ENCODE data around the gene TPD52L3.

The TPD52L3 gene

DNA sequence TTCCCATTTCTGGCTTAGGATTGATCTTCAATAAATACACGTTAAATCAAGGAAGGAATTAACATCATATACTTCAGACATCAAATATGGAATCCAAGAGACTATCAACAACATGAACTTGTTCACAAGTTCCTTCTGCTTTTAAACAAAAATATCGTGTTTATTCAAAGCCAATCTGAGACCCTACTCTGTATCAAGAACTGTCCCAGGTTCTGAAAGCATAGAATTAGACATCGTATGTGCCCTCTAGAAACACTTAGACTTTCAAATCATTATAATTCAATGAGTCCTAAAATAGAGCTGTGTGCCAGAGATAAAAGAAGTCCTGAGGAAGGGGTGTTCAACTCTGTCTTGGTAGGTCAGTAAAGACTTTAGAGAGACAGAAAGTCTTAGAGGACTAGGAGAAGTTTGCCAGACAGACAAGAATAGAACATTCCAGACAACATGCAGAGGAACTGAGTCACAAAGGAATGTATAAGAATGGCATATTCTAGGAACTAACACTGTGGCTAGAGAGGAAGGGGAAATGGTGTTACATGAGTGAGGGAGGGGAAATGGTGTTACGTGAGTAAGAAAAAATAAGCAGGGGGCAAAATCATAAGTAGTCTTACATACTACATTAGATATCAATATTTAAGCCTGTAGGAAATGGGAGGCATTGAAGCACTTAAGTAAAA is 2.9 kb downstream of the TPD52L3 start:
- DNase-seq (ENCODE audit: low spot score): no peak
- in situ Hi-C loops (cut with MboI; ENCODE audit: low pct_unique_long_range_greater_than_20kb, low sequenced_read_pairs, unreplicated experiment): no loop called here
- no peak for TF ChIP-seq CTCF (IDR thresholded peaks at IDR 0.05; ENCODE audit: extremely low read depth, insufficient read depth, missing control alignments)

DNA sequence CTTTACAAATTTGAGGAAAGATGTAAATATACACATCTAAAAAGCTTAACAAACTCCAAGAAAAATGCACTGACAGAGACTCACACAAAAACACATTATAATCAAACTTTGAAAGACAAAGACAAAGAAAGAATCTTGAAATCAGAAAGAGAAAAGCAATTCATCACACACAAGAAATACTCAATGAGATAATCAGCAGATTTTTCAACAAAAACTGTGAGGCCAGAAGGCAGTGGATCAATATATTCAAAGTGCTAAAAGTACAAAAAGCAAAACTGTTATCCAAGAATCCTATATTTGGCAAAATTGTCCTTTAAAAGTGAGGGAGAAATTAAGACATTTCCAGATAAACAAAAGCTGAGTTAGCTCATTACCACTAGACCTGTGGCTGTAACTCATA is 6.1 kb downstream of the TPD52L3 start:
- in situ Hi-C loops (cut with MboI; ENCODE audit: low pct_unique_long_range_greater_than_20kb, low sequenced_read_pairs, unreplicated experiment): no loop called here
- DNase-seq (ENCODE audit: low spot score): no peak
- no peak for TF ChIP-seq CTCF (IDR thresholded peaks at IDR 0.05; ENCODE audit: extremely low read depth, insufficient read depth, missing control alignments)

DNA sequence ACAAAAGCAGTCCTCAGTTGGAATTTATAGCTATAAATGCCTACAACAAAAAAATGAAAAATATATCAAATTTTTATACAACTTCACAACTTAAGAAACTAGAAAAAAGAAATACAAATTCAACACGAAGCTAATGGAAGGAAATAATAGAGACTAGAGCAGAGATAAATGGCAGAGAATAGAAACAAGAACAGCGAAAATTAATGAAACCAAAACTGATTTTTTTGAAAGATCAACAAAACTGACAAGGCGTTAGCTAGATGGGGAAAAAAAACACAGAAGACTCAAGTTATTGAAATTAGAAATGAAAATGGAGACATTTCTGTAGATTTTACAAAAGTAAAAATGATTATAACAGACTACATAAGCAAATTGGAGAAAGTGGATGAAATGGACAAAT is 20.6 kb downstream of the TPD52L3 start:
- in situ Hi-C loops (cut with MboI; ENCODE audit: low pct_unique_long_range_greater_than_20kb, low sequenced_read_pairs, unreplicated experiment): no loop called here
- DNase-seq (ENCODE audit: low spot score): no peak
- no peak for TF ChIP-seq CTCF (IDR thresholded peaks at IDR 0.05; ENCODE audit: extremely low read depth, insufficient read depth, missing control alignments)

- no peak for TF ChIP-seq CTCF (IDR thresholded peaks at IDR 0.05; ENCODE audit: extremely low read depth, insufficient read depth, missing control alignments)
- in situ Hi-C loops (cut with MboI; ENCODE audit: low pct_unique_long_range_greater_than_20kb, low sequenced_read_pairs, unreplicated experiment): loop anchor here (10.0 kb wide), 1 partner anchor 223 kb away; no protein-coding TSS in a partner anchor
Measured at GRCh38 chr9:6351737-6352136, 23.6 kb downstream of the TPD52L3 start.

GRCh38 chr9:6354072-6354686 is 26.0 kb downstream of the TPD52L3 start:
- TF ChIP-seq CTCF (IDR thresholded peaks at IDR 0.05; ENCODE audit: extremely low read depth, insufficient read depth, missing control alignments): peak; percentile 76
- in situ Hi-C loops (cut with MboI; ENCODE audit: low pct_unique_long_range_greater_than_20kb, low sequenced_read_pairs, unreplicated experiment): loop anchor here (10.0 kb wide), 1 partner anchor 221 kb away; no protein-coding TSS in a partner anchor
- DNase-seq (ENCODE audit: low spot score): peak; percentile 71

More at GRCh38 chr9:6351737-6352136, 23.6 kb downstream of the TPD52L3 start:
- DNase-seq (ENCODE audit: low spot score): no peak

DNA sequence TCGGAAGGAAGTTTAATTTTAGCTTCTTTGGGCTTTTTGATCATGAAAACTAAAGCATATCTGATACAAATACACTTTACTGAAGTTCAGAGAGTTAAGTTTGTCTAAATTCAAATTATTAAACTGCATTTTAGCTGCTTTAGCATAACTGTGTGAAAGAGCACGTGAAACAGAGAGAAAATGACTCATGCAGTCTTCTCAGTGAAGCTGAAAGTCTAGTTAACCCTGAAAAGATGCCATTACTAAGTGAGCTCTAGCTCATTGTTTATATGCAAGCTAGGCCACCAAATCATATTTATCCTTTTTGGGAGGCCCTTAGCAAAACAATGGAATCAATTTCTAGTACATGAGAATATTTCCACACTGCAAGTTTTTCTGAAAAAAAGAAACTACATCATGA is 27.6 kb downstream of the TPD52L3 start:
- TF ChIP-seq CTCF (IDR thresholded peaks at IDR 0.05; ENCODE audit: extremely low read depth, insufficient read depth, missing control alignments): no peak
- in situ Hi-C loops (cut with MboI; ENCODE audit: low pct_unique_long_range_greater_than_20kb, low sequenced_read_pairs, unreplicated experiment): loop anchor here (10.0 kb wide), 1 partner anchor 219 kb away; no protein-coding TSS in a partner anchor
- peak; percentile 39 for DNase-seq (ENCODE audit: low spot score)
